ENCODE measurements around the gene SPRTN.

Gene SPRTN

DNA sequence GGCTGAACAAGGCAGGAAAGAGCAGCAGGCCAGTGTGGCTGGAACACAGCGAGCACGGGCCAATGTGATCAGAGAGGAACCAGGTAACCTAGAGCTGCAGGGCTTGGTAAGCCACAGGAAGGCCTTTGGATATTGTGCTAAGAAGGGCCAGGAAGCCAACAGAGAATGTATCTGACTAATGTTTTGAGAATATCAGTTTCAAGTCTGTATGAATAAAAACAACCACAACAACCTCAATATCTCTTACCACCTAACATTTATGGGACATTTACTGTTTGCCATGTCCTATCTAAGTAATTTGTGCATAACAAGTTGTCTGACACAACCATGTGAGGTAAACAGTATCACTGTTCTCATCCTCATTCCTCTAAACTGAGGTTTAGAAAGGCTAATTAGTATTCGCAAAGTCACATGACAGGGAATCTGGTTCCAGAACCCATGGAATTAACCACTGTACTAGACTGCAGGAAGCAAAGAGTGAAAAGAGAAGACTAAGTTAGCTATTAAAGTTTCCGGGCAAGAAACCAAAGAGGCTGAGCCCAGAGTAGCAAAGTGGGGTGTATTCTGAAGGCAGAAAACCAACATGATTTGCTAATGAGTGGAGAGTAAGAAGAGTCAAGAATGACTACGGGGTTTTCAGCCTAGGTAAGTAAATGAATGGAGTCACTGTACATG lies 38.9 kb downstream of the SPRTN start:
- TF ChIP-seq, protein P1, sequence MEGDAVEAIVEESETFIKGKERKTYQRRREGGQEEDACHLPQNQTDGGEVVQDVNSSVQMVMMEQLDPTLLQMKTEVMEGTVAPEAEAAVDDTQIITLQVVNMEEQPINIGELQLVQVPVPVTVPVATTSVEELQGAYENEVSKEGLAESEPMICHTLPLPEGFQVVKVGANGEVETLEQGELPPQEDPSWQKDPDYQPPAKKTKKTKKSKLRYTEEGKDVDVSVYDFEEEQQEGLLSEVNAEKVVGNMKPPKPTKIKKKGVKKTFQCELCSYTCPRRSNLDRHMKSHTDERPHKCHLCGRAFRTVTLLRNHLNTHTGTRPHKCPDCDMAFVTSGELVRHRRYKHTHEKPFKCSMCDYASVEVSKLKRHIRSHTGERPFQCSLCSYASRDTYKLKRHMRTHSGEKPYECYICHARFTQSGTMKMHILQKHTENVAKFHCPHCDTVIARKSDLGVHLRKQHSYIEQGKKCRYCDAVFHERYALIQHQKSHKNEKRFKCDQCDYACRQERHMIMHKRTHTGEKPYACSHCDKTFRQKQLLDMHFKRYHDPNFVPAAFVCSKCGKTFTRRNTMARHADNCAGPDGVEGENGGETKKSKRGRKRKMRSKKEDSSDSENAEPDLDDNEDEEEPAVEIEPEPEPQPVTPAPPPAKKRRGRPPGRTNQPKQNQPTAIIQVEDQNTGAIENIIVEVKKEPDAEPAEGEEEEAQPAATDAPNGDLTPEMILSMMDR (IDR thresholded peaks at IDR 0.05; ENCODE audit: borderline replicate concordance, insufficient read depth, low read depth, low read length), result no peak
- H3K4me3 ChIP-seq (ENCODE audit: low read depth, low read length), result no peak overlapping the region

DNA sequence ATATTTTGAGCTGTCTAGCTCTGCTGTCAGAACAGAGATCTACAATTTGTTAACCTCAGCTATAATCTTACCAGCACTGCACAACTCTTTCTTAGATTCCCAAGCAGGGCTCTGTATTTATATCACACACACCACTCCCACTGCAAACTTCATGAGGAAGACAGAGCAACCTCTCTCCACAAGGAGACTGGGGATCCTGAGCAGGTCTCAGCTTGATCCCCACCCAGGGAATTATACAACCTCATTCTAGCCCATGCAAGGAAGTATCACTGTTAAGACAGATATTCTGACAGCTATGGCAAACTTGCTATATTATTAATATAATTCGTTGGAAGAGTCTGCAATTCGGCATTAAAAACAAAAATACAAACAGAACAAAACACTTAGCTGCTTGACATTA lies 43.6 kb downstream of the SPRTN start:
- TF ChIP-seq, protein P1 (IDR thresholded peaks at IDR 0.05; ENCODE audit: borderline replicate concordance, insufficient read depth, low read depth, low read length), result no peak
- no peak overlapping the region for H3K4me3 ChIP-seq (ENCODE audit: low read depth, low read length)

DNA sequence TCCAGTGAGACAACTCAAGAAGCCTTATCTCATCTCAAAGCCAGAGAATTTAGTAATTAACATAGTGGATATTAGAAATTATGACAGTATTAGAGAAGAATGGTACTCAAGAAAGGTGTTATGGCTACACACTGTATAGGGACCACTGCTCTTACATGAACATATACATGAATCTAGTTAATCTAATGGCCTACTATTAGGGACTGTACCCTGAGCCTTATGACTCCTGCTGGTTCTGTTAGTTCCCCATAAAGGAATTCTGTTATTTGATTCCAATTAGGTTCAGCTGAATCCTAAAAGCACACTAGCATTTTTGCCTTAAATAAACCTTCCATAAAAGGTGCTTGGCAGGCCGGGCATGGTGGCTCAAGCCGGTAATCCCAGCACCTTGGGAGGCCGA lies 44.3 kb downstream of the SPRTN start:
- TF ChIP-seq, protein P1 (IDR thresholded peaks at IDR 0.05; ENCODE audit: borderline replicate concordance, insufficient read depth, low read depth, low read length), result no peak
- H3K4me3 ChIP-seq (ENCODE audit: low read depth, low read length), result no peak overlapping the region

DNA sequence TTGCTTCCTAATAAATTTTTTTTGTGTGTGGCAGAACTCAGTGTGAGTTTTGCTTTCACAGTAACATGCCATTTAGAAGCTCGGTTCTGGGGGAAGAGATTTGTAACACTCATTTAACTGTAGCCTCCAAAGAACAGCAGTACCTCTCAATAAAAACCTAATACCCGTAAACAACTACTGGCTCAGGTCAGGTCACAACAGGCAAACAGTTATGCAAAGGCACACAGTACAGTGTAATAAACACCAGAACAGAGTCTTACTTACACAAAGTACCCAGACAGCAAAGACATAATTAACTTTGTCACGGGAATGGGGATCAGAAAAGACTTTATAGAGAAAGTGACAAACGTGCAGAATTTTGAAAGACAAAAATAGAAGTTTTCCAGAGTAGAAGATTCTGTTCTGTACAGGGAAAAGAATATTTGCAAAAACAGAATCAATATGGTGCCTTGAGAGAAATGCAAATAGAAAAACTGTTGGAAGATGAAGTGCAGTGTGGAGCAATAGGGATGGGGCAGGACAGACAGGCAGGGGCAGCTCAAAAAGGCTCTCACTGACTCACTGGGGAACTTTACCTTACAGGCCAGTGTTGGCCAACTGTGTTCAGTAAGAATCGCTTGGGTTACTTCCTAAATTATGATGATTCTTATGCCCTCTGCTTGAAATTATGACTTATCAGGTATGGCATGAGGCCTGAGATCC lies 45.2 kb downstream of the SPRTN start:
- TF ChIP-seq, protein P1 (IDR thresholded peaks at IDR 0.05; ENCODE audit: borderline replicate concordance, insufficient read depth, low read depth, low read length), result no peak
- no peak overlapping the region for H3K4me3 ChIP-seq (ENCODE audit: low read depth, low read length)

DNA sequence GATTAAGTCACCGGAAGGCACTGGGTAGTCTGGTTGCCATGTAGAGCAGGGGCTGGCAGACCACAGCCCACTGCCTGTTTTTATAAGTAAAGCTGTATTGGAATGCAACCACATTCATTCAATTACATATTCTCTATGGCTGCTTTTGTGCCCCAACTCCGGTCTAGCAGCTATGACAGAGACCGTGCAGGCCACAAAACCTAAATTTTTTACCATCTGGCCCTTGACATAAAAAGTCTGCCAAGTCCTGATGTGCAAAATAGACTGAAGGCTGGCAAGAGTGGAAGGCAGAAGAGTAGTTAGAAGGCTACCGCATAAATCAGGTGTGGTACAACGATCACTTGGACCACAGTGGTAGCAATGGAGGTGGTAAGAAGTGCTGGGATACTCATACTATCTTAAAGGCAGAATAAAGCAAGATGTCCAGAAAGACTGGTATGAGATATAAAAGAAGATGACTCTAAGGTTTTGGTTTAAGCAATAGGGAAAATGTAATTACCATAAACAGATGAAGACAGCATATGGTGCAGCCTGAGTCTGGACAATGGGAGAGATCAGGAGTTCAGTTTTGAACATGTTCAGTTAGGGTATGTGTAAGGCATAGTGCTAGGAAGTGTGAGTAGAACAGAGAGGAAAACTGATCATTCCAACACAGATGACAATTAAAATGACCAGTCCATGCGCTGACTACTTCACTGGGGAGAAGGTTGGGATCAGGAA lies 46.8 kb downstream of the SPRTN start:
- TF ChIP-seq, protein P1 (IDR thresholded peaks at IDR 0.05; ENCODE audit: borderline replicate concordance, insufficient read depth, low read depth, low read length), result no peak
- no peak overlapping the region for H3K4me3 ChIP-seq (ENCODE audit: low read depth, low read length)

DNA sequence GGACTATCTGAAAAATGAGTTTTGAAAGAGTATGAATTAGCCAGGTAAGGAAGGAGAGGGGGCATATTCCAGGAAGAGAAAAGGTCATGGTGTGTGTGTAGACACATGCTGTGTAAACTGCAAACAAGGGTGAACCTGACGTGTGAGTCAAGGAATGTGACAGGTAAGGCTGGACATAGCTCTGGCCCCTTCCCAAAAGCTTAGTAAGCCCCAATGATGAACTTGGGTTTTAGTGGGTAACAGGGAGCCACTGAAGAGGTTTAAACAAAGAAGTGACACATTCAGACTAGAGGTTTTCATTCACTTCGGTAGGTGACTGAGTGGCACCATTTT lies 47.3 kb downstream of the SPRTN start:
- TF ChIP-seq, protein P1 (IDR thresholded peaks at IDR 0.05; ENCODE audit: borderline replicate concordance, insufficient read depth, low read depth, low read length), result no peak
- no peak overlapping the region for H3K4me3 ChIP-seq (ENCODE audit: low read depth, low read length)

Data from GM12875 (cell line).